GM04503 (cell line): ENCODE data around the gene GRID1.

Source experiments
- DNase-seq: peaks from one replicate; pipeline ENCODE4 v3.0.0-alpha.2; 2012; ENCODE audit warnings: low read depth

GRID1 gene

DNA sequence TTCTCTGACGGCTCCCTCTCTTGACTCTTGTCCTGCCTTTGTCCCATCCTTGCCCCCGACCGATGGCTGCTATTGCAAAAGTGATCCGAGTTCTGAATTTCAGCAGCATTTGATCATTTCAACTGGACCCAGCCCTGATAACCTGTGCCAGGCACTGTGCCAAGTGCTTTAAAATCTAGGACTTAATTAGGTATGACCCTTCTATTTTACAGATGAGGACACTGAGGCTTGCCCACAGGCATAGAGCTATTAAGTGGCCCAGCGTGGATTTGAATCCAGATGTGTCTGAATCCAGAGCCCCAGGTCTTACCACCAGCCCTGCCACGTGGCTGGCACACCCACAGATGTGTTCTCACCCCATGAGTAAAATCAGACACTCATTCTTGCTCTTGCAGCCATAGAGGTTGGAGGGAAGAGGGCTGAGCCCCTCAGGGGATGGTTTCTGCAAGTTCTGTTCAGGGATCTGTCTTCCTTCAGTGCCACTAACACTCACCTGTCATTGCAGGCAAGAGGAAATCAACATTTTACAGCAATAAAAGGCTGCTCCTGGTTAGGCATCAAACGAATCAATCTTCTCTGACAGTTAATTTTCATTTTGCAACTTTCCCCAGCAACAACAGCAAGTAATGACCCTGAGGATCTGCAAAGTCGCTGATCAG lies 101.2 kb downstream of the GRID1 start:
- no peak for DNase-seq

- no peak for DNase-seq
Observed at GRCh38 chr10:86264481-86265231, 101.9 kb downstream of the GRID1 start.

DNA sequence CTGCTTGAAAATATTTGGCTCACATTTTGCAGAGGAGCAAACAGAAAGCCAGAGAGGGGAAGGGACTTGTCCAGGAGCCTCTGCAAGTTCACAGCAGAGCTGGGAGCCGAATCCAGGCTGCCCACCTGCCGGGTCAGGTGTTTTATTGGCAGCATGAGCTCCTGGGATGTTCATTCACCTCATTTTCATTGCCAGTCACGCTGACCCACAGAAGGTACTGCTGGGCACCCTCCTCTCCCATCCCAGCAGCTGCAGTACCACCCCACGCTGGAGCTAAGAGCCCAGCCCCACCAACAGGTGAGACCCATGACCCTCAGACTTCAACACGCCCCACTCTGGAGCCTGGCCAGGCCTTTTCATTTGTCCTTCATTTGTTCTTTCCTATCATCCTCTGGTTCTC lies 102.7 kb downstream of the GRID1 start:
- DNase-seq = no peak

- no peak for DNase-seq
Observed at GRCh38 chr10:86263209-86263608, 103.4 kb downstream of the GRID1 start.

GRCh38 chr10:86262688-86263181 lies 103.9 kb downstream of the GRID1 start:
- no peak for DNase-seq

DNA sequence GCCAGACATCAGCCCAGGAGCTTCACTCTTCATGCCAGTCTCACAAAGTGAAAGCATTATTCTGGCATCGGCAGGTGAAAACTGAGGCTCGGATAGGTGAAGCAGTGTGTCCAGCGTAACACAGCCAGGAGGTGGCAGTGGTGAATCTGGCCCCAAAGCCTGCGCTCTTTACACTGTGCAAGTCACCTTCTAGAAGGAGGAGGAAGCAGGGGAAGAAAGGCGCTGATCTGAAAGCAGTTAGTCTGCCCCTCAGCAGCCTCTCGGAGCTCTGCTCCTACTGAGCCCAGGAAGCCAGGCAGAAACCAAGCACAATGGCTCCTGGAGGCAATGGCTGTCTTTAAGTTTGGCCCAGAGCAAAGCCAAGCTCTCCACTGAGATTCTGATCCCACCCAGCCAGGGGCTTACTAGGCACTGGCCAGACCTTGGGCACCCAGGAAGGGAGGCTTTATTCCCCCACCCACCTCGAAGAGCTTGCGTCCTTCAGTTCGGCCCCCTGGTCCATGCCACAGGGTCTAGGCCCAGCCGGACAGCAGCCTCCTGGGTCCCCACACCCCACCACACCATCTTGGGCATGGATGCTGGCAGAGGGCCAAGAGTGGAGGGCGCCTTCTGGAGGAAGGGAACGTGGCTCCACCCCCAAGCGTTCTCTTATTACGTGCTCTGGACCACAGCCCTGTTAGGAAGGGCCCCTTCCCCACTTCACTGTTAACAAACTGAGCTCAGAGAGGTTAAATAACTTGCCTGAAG lies 104.5 kb downstream of the GRID1 start:
- DNase-seq = no peak

DNA sequence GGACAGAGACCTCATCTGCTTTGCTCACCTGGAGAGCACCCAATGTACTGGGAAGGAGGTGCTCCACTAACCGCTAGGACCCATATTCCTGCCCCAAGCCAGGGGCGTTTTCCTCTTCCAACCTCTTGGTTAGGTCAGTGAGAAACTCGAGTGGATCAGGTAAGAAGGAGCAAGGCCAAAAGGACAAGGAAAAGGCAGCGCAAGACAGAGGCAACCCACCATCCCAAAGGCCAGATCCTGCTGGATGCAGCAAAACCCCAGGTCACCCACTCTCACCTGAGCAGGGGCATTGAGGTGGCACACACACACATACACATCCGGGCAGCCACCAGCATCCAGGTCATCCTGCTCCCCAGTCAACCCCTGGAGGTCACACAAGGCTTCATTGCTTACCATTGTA lies 105.1 kb downstream of the GRID1 start:
- DNase-seq = no peak

DNA sequence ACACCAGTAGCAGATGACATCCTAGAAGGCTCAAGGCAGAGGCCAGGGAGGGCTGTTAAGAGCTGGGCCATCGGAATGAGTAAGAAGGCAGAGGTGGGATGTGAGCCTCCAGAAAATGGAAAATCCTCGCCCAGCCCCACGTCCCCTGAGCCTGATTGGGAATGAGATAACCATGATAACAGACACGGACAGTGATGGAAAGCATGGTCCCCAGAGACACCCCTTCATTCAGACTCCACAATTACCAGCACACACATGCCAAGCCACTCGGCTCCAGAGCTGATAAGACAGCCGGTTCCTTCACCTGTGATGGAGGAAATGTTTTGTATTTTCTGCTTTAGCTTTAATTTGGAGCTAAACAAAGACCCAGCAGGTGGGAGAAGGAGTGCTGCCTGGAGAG lies 106.0 kb downstream of the GRID1 start:
- DNase-seq = no peak

- DNase-seq = no peak
Observed at GRCh38 chr10:86259901-86260562, 106.6 kb downstream of the GRID1 start.

DNA sequence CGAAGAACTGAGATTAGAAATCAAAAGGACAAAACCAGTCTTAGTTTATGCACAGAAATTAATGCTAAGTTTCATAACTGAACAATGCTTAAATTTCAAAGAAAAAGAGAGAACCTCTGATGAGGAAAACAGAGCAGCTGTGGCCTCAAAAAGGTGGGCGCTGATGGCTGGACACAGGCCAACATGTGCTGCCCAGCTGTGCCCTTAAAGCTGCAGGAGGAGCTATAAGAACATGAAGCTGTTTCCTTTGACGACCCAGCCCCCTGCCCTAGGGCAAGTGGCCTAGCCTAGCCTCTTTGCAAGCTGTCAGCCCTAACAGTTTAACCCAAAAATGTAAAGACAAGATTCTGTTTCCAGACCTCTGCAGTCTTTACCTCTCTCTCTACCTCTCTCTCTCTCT lies 107.7 kb downstream of the GRID1 start:
- no peak for DNase-seq

DNA sequence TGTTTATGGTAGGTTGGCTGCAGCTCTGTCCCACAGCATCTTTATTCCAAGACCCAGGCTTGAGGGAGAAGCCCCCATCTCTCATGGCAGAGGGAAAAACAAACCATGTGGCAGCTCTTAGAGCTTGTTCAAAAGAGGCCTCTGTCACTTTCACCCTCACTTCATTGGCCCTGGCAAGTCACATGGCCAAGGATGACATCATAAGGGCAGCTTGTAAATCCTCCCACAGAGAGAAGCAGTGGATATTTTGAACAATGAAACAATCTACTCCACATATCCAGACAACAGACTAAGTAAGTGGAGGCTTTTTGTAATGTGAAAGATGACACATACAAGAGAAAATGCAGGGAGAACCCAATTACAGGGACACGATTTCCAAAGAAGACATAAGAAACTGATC lies 108.1 kb downstream of the GRID1 start:
- no peak for DNase-seq

GRCh38 chr10:86257683-86258082 lies 108.9 kb downstream of the GRID1 start:
- DNase-seq = no peak

DNA sequence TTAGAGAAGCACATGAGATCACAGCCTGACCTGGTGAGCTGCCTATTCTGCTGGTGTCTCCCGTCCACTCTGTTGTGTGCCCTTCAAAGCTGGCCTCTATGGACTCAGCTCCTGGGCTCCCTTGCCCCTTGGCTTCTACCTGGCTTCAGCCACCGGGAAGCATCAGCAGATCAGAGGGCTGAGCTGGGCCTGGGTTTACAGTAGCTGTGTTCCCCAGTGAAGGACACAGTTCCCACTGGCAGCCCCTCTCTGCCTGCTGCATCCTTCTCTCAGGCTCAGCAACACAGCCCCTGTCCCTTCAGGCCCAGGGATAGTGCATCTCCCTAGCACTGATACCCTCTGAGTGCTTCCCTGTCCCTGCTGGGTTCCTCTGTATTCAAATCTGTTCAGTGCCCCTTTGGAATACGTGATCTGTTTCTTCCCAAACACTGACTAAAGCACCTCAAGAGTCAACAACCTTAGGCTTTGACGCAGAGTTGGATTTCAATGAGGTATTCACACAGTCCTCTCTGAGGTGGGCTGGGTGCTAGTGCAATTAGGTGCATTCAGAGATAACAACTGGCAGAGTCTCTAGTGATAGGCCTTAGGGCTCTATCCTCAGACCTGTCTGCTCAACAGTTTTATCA lies 109.8 kb downstream of the GRID1 start:
- DNase-seq = no peak

DNA sequence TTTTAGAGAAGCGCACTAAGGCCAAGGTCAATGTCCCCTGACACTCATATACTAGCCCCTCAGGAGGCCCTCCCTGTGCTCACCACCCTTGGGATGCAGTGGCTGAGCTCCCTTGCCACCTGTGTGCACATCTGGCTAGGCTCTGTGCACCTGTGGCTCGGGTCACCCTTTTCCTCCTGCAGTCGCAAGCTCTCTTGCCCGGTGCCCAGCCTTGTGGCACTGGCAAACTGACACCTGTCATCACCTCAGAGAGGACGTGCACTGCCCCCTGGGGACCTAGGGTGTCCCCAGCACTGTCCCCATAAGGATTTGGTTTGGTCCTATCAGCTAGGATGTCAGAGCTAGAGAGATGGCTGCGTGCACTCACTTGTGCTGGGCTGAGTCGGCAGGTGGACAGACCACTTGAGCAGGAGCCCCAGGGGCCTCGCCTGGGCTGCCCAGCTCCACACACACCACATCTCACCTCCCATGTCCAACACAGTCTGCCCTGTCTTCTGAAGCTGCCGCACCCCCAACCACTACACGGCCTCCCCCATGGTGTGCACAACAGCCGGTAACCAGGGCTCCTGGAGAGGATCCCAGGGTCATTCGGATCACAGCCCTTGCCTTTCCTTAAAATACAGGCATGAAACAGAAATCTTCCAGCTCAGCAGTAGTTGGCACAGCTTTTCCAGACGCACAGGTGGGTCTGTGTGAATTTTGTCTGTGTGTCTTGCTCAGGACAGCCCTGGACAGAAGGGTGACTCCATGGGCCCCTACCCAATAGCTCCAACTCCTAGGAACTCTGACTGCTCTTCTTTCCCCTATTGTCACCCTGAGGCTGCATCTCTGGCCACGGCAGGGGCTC lies 111.0 kb downstream of the GRID1 start:
- DNase-seq = no peak

GRCh38 chr10:86254526-86255174 lies 111.9 kb downstream of the GRID1 start:
- DNase-seq = no peak

DNA sequence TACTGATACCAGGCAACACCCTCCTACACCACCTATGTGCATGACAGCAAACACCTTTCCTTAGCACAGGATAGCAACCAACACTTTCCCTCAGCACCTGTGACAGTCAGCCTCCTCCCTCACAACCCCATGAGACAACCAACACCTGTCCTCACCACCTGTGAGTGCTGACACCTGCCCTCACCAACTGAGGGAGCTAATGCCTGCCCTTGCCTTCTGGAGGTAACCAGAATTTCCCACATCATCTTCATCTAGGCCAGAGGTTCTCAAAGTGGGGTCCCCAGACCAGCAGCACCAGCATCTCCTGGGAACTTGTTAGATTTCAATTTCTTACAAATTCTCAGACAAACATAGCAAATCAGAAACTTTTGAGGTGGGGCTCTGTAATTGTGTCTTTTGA lies 112.5 kb downstream of the GRID1 start:
- no peak for DNase-seq

DNA sequence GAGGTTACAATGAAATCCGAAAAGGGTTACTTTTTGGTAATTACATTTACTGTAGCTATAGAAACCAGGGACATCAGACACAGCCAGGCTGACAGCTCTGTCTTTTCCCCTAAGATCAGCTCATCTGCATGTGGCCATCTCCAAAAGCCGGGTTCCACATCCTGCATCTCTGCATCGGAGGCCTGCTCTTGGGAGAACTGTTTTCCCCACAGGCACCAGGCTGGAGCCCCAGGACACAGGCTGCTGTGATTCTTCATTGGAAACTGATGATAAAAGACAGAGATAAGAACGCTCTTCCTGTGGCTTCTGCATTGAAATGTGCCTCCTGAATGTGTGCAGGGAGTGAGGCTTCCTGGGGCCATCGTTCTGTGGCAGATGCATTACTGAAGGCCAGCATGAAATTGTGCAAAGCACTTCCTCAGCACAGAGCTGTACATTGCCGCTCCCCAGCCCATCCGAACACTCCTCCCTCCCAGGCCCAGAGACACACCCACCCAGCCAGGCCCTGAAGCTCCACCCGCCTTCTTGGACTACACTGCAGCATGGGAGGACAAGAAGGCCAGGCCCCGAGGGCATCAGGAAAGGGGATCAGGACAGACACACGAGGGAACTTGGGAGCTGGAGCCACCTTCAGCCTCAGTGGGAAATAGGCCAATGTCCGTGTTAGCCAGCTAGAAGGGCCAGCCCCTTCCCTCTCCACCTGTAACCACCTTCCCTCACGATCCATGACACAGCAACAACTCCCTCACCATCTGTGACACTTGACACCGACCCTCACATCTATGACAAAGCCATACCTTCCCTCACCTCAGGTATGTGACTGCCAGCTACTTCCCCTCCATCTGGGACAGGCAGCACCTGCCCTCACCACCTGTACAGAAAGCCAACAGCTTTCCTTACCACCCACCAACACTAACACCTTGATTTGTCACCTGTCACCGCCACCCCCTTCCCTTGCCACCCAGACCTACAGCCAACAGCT lies 113.2 kb downstream of the GRID1 start:
- no peak for DNase-seq

DNA sequence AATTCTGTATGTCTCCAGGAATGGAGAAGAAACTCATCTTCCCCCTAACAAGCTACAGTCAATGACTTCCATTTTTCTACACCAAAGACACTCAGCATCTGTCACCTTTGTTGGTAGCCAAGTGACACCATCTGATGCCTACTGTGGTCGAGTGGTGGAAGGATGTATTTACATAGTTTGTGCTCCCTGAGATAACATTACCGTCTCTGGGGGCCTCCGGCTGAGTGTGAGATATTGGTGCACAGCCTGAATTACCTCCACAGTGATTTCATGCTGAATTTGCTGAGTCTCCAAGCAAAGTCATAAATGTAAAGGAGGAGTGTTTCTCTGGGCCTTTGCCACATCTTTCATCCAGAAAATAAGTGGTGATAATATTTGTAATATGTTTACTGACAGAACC lies 114.0 kb downstream of the GRID1 start:
- DNase-seq = no peak

- no peak for DNase-seq
Observed at GRCh38 chr10:86252079-86252478, 114.5 kb downstream of the GRID1 start.
